ENCODE data around the gene RNF123. TPM values are rescaled to one million over a fixed set of nuclear protein-coding genes. Genes with fewer than 3 reads are reported as not detected.

Gene RNF123
- total and polyA plus RNA-seq, 10 of the 15 experiments (the other 5 are each of a cell fraction or from before 2014, with no cell fraction given) = 4.2 to 31.5 (median 17.6) TPM

GRCh38 chr3:49649576-49649975 is 39.8 kb upstream of the RNF123 start (continued):
- TF ChIP-seq ZNF384 (IDR thresholded peaks at IDR 0.05; ENCODE audit: borderline replicate concordance, low read depth, low read length) = no peak
- TF ChIP-seq YBX1 (IDR thresholded peaks at IDR 0.05) = no peak
- no peak for TF ChIP-seq ZBTB4 (CRISPR knock-in tag; IDR thresholded peaks at IDR 0.05)
- no peak for TF ChIP-seq ESRRA (IDR thresholded peaks at IDR 0.05; ENCODE audit: low read length)
- no peak for TF ChIP-seq BMI1 (IDR thresholded peaks at IDR 0.05; ENCODE audit: borderline replicate concordance)
- no peak for TF ChIP-seq NBN (IDR thresholded peaks at IDR 0.05)
- no peak for TF ChIP-seq HDGF (IDR thresholded peaks at IDR 0.05)
- no peak for TF ChIP-seq ZNF592 (IDR thresholded peaks at IDR 0.05)
- no peak for TF ChIP-seq NFYA (IDR thresholded peaks at IDR 0.05; ENCODE audit: borderline replicate concordance, low read depth, low read length)
- TF ChIP-seq KLF5 (IDR thresholded peaks at IDR 0.05; ENCODE audit: partially characterized antibody) = no peak
